HG03097 (cell line): ENCODE measurements around the gene CPNE5.

ENCODE experiments used
- ATAC-seq: cut with Tn5 transposase; IDR thresholded peaks from one replicate; pipeline ENCODE4 v1.9.1; 2021; ENCODE audit not compliant: unreplicated experiment, low FRiP score

CPNE5 gene

DNA sequence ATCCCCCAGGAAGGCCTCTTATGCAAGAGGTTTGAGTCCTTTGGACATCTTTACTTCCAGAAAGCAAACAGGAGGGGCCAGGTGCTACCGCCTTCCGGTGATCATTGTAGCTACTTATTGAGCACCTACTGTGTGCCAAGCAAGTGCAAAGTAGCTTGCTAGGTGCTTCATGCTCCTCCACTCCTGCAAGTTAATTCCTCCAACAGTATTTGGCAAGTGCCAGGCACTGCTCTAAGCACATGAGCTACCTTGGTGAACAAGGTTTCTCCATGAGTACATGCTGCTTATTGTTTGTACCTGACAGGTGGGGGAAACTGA is 2.3 kb downstream of the CPNE5 start:
- ATAC-seq = no peak

DNA sequence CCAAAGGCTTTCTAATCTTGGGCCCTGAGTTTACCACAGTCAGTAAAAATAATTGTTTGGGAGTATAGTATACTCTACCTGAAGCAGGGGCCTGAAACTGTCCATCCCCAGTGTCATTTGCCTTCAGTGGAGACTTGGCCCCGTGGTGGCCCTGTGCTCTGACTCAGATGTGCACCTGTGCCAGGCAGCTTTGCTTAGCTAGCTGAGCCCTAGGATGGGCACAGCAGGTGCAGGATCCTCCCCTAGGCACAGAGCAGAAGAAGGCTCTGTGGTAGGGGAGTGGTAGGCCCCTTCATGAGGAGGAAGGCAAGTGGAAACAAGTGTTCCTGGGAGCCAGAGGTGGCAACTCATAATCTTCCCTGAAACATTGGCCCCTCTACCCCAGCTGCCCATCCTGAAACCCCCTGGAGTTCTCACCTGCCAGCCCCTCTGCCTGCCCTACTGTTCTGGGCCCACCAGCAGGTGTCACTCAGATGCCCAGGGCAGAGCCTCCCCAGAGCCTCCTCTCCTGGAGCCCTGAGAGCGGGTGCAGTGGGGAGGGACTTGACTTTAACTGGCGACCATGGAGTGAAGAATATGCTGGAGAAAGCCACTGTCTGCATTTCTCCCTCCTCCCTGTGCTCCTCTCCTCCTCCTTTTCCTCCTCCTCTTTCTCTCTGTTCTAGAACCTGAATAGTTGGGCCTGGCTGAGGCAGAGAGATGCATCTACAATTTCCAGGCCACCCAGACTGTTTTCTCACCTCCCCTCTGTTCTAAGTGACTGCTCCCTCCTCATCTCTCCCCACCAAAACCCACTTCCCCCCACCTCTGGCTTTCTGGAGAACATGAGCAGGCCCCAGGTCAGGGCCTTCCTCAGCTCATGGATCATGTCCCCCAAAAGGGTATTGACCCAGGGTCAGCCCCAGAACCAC is 2.9 kb downstream of the CPNE5 start:
- ATAC-seq = no peak

DNA sequence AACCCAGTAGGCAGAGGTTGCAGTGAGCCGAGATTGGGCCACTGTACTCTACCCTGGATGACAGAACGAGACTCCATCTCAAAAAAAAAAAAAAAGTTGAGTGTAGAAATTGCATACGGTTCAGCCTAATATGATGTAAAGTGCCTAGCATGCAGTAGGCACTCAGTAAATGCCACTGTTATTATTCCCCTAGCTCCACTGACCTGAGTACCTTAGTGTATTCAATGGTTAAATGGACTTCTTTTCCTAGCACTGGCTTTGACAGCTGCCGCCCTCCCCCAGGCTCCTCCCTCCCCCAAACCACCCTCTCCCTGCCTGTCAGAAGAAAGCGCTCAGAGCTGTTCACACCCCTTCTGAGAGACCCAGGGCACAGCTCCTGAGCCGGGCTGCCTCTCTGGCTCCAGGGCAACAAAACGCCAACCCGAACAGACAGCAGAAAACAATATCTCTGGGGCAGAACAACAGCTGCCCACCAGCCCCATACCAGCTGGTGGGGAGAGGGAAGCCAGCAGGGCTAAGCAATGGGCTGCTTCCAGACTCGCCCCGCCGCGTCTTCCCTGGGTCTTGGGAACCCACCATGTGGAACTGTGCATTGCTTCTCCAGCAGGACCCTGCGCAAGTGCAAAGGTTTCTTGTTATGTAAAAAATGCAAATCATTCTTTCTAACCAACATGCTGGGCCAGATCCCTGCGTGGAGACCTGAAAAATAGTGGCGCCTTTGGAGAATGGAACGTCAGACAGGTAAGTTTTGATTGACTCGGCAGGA is 4.5 kb downstream of the CPNE5 start:
- ATAC-seq = no peak

DNA sequence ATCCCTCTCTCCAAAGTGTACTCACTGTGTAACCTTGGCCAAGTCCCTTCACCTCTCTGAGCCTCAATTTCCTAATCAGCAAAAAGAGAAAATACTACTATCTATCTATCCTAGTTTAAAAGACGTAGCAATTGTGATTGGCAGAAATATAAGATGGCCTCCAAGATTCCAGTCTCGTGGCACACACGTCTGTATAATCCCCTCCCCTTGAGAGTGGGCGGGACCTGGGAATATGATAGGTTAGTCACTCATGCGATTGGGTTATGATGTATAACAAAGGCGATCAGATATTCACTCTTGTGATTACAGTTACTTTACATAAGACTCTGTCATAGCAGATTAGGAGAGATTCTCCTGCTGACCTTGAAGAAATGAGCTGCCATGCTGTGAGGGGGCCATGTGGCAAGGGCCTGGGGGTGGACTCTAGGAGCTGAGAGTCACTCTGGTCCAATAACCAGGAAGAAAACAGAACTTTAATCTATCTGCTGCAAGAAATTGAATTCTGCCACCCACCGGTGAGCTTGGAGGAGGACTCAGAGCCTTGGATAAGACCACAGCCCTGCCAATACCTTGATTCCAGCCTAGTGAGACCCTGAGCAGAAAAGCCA is 6.0 kb downstream of the CPNE5 start:
- ATAC-seq = no peak

DNA sequence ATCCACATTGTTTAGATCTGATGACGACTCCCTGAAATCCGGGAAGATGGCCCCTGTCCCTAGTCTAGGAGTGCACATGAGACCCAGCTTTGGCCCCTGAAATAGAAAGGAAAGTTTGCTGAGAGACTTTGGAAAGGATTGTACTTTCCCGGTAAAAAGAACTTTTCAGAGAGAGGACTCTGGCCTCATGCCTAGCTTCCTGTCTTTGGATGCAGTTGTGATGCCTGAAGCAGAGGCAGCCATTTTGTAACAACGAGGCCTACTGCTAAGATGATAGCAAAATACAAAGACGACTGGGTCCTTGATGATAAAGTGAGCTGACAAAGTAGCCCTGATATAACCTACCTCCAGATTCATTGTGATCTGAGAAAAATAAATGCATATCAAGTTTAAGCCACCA is 6.9 kb downstream of the CPNE5 start:
- ATAC-seq = no peak

DNA sequence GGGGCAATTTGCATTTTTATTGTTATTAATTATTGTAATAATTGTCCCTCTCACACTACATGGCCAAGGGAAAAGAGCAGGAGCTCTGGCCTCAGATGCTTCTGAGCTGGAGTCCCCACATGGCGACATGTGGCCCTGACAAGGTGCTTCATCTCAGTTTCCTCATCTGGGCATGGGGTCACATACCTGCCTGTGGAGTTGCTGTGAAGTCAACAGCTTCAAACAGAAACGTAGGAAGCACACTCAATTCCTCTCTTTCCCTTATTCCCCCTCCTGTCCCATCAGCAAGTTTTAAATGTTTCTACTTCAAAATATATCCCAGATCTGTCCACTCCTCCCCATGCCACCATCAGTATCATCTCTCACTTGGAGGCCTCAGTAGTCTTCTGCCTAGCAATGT is 8.7 kb downstream of the CPNE5 start:
- ATAC-seq = no peak

DNA sequence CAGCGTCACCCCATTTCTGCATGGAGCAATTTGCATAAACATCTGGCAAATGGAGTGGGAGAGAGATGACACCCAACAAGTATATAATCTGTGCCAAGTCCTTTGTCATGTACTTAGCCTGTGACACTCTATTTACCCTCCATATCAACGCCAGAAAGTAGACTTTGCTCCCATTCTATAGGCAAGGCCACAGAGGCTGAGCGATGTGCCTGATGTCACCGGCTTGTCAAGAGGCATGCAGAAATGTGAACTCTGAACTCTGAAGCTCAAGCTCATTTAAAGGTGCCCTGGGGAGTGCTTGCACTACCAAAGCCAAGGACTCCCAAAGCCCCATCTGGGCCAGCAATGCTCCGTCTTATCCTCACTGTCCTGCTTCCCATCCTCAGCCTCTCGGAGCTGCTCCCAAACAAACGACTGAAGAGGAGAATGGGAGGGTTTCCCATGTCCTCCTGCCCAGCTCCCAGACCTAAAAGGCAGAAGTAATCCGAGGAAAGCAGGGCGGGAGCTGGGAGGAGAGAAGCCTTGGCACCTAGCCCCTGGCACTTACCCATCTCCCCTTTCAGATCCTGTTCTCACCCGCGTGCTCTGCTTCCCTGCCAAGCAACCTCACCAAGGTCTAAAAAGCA is 9.2 kb downstream of the CPNE5 start:
- no peak for ATAC-seq

DNA sequence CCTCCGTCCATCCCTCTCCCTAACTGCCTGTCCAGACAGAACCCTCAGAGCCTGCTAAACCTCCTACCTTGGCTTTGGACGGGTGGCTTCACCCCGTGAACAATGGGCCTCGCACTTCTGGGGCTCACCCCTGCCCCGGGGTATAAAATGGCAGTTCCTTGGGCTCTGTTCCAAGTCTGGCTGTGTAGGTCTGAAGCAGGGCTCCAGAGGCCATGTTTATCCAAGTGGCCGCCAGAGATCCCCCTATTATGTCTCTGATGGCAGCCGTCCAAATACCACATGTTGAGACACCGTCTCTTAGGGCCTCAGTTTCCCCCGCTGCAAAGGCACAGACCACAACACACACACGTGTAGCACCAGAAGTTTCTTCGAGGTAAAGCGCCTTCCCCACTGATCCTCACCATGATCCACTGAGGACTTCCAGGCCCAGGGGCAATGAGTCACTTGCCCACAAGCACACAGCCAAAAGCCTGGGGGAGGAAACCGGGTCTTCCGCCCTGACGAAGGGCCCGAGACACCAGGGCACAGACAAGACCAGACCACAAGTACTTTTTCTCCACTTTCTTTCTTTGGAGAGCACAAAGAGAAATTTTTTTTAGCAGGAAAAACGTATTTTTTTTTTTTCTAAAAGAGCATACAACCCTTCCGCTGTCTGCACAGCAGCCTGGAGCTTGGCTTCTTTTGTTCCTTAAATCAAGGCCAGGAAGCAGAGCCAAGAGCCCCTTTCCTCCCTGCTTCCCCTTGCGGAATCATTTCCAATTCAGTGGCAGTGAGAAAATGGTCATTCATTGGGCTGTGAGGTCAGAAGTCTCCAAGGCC is 11.8 kb downstream of the CPNE5 start:
- no peak for ATAC-seq

DNA sequence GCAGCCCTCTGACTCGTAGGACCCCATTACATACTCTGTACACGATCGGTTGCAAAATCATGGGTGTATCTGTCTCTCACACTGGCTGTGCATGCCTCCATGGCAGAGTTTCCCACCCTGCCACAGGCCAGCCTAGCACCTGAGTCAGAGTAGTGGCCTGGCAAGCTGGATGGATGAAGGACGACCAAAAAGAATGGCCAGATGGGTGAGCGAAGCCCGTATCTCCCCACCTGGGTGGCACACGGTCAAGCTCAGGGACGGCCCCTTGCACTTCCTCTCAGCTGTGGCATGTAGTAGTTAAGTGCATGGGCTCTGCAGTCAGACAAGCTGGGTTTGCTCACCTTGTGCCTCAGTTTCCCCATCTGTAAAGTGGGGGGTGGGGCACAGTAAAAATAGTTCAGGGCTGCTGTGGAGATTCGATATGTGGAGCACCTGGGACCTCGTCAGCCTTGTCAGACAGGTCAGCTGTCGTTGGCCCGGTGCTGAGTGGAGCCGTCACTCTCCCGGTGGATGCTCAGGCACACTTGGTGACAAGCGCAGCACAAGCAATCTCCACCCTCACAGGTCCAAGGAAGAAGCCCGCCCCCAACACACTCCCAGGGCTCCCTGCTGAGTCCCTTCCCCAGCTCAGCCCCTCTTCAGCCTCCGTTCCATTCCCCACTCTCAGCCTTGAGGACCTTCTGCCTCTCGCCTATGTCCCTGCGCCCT is 12.6 kb downstream of the CPNE5 start:
- no peak for ATAC-seq

DNA sequence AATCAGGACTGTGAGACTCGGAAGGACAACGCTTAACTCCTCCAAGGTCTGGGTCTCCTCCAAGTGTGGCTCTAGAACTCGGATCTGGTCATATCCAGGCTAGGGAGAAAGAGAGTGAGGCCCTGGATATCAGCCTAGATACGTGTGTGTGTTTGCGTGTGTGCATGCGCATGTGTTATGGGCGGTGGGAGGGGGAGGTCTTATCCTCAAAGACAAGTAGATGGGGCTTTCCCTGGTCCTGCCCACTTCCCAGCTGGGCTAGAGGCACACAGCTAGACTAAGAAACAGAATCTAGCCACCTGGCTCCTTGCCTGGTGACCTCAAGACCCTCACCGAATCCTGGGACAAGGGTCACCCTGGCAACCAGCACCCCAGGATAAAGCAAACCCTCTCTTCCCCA is 13.2 kb downstream of the CPNE5 start:
- ATAC-seq = no peak

DNA sequence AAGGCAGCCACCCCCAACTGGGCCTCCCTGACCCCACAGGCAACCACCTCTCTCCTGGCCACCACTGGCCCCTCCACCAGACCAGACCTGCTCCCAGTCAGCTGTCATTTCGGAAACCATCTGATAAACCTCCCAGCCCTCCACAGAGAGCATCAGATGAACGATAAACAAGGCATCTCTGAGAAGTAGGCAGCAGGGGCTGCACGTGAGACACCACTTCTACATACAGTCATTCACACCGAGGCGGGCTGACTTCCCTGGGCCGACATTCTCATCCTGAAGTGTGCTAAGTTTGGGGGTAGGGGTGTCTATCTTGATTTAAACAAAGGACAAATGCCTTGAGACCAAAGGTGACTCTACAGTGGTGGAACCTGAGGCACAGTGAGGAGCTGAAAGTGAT is 13.8 kb downstream of the CPNE5 start:
- no peak for ATAC-seq

DNA sequence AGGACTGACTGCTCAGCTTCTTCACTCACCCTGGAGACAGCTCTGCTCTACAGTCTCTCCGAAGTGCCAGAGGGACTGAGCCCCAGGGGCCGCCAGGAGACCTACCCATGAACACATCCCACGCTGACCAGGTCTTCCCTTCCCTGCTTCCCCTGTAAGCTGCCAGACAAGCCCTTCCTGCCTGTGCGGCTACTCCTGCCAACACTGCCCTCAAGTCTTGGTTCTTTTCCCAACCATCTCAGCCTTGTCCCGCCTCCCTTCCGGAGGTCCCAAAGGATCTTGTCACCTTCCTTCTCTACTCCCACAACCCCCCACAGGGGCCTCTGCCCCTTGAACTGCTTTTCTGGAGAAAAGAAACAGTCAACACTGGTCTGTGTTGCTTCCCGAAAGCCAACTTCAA is 15.0 kb downstream of the CPNE5 start:
- ATAC-seq = no peak

DNA sequence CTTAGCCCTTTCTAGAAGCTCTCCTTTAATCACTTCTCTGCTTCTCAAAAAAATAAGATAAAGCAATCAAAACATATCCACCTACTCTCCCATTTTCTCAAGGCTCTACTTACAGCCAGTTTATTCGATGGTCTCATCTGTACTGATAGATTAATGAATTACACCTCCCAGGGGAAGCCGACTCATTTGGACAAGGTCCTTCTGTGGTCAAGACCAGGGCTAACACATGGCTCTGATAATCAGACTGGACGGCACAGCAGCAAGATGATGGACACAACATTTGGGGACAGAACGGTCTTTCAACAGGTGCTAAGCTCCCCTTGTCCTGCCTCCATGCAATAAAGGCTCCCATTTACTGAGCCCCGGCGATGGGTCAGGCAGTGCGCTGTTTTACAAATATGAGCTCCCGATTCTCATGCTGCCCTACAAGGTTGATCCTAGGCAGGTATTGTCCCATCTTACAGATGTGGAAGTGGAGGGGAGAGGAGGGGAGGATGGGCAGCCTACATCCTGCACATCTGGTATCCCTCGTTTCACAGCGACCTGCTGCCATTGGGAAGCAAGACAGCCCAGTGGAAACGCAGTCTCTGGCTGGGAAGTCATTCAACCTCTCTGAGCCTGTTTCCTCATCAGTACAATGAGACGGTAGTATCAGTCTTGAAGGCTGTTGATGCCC is 15.7 kb downstream of the CPNE5 start:
- ATAC-seq = no peak

DNA sequence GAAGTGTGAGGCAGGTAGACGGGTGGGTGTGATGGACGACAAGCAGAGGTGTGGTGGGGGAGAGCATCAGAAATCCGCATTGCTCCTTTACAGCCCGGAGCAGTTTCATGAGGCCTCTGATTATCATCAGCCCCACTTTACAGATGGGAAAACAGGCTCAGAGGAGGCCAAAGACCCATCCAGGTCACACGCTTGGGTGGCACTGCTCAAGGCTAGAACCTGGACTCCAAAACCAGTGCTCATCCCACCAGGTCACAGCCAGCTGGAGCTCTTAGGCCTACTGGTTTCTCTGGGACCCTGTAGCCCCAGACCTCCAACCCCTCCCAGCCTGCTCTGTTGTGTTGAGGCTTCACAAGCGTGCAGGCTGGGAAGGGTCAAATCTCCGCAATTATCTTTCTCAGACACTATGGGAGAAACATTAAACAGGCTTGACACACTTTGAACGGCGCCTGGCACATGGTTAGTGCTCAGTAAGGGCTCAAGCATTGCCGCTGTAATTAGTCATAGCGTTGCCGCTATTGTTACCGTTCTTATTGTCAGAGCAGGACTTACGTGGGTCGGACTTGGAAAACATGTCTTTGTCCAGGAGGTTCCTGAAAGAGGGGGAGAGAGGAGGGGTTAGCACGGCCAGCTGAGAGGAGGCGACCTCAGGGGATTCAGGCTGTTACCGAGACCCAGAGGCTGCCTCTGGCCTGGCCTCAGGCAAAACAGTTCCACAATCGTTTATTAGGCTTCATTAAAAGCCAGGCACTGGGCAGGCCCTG is 16.6 kb downstream of the CPNE5 start:
- ATAC-seq = no peak

DNA sequence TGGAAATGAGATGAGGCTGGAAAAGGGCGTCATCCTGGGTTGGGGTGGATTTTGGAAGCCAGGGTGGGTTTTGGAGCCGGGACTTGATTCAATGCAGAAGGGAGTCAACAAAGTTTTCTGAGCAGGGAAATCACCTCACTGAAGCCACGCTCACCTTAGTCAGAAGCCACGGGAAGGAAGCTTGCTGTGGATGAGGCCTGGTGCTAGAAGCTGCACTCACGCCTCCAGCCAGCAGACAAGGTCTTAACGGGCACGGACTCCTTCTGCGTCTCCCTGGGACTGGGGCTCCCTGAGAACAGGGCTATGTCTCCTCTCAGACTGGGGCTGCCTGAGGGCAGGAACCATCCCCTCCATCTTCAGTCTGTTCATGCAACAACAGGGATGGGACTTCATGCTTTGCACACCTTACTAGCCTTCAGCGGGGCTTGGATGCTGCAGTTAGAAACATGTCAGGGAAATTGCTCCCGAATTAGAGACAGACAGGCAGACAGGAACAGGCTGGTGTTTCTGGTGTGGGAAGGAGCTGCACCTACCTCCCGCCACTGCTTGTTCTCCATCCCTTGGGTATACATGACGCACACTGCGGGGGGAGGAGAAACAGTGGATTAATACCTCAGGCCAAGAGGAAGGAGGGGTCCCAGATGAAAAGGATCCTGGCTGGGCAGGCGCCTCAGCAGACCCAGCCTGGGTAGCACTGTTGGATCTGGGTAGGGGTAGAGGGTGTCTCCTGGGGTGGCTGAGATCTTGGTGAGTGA is 17.5 kb downstream of the CPNE5 start:
- ATAC-seq = no peak

DNA sequence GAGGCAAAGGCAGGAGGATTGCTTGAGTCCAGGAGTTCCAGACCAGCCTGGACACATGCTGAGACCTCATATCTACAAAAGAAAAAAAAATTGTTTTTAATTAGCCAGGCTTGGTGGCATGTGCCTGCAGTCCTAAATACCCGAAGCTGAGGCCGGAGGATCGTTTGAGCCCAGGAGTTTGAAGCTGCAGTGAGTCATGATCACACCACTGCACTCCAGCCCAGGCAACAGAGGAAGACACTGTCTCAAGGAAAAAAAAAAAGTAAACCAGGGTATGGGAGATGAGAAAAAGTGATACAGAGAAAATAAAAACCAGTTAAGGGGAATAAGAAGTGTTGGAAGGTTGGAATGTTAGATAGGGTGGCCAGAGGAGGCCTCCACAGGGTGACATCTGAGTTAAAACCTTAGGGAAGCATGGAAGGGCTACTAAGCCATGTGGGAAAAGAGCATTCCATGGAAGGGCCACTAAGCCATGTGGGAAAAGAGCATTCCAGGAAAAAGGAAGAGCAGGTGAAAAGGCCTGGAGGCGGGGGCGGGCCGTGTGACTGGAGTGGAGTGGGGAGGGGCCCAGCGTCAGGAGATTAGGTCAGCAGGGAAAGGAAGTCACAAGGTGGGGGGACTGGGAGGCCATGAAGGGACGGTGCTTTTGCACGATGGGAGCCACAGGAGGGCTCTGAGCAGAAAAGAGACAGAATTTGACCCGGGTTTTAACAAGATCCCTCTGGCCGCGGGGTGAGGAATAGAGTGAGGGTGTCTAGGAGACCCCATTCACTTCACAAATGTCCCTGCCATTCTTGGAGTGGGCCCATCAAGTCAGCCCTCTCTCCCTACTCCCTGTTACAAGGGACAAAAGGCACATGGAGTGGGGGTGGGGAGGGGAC is 18.3 kb downstream of the CPNE5 start:
- ATAC-seq = no peak

DNA sequence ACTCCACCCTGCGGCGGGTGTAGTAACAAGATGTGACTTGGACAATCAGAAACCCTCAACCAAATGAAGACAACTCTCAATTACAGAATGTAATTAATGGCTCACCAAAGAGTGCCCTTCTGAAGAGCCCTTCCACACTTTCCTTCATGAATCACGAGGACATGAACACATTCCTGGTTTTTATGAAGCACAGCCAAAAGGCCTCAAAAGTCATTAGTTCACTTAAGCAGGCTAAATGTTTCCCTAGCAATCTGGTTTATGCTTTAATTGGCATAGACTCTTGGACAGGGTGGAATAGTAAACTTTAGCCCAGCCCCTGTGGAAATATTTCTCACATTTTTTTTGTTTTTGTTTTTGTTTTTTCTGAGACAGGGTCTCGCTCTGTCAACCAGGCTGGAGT is 20.5 kb downstream of the CPNE5 start:
- no peak for ATAC-seq
